Measurements from ENCODE around the gene P3H2. TPM values are rescaled to one million over a fixed set of nuclear protein-coding genes. Genes with fewer than 3 reads are reported as not detected.

The P3H2 gene
- total RNA-seq, 4 donors from 2014 or later, result 0.24 to 4.0 (median 0.90) TPM

DNA sequence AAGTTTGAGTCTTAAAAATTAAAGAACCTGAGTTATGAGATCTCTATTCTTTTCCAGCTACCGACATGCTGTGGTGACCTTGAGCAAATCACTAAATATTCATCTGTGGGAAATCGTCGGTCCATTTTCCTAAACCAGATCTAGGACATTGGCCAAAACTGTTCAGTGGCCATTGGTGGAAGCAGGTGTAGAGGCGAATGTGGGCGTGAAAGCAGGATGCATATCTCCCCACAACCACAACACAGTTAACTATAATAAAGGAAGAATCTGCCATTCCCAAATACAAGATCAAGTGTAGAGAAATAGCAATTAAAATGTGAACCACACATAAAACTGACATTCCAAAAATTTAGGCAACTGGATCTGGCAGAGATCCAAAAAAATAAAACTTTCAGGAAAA, 129.9 kb downstream of the P3H2 start:
- H3K4me1 ChIP-seq, result no peaks in the 10 kb centered on the region
- no peak for DNase-seq
- intact Hi-C loops (cut with DNase I; ENCODE audit: low total_unique reads) (no loop called here), in situ Hi-C loops (cut with MboI; ENCODE audit: low sequenced_read_pairs in 4 of 4) (no loop called here)
- no peaks in the 10 kb centered on the region for H3K36me3 ChIP-seq
- ATAC-seq, result no peak
- no peak for TF ChIP-seq POLR2A (IDR thresholded peaks at IDR 0.05)
- TF ChIP-seq, protein P1, sequence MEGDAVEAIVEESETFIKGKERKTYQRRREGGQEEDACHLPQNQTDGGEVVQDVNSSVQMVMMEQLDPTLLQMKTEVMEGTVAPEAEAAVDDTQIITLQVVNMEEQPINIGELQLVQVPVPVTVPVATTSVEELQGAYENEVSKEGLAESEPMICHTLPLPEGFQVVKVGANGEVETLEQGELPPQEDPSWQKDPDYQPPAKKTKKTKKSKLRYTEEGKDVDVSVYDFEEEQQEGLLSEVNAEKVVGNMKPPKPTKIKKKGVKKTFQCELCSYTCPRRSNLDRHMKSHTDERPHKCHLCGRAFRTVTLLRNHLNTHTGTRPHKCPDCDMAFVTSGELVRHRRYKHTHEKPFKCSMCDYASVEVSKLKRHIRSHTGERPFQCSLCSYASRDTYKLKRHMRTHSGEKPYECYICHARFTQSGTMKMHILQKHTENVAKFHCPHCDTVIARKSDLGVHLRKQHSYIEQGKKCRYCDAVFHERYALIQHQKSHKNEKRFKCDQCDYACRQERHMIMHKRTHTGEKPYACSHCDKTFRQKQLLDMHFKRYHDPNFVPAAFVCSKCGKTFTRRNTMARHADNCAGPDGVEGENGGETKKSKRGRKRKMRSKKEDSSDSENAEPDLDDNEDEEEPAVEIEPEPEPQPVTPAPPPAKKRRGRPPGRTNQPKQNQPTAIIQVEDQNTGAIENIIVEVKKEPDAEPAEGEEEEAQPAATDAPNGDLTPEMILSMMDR (IDR thresholded peaks at IDR 0.05 in 4 of 5, conservative IDR thresholded peaks at IDR 0.05 in 1 of 5), result no peak
- no peaks in the 10 kb centered on the region for H3K27me3 ChIP-seq
- H3K4me3 ChIP-seq, result no peak overlapping the region
- no peaks in the 10 kb centered on the region for H3K9me3 ChIP-seq
- H3K27ac ChIP-seq, result no peak overlapping the region

DNA sequence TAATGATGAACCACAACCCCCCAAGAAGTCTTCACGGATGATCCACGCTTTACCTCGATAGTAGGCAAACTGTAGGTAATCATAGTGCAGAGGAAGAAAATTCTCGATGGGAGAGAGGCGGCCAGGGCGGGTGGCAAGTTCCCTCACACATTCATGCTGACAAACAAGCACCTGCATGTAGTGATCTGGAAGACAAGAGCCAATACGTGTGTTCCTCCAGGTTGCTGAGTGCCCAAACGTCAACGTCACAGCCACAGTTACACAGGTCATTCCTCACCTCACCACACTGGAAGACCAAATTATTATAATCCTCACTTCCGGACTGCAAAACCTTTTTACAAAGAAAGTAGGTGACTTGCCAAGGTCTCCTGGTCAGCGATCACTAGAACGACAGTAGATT, 131.8 kb downstream of the P3H2 start:
- Histone ChIP-seq H3K4me3 (no peak overlapping the region), H3K4me1 (no peaks in the 10 kb centered on the region), H3K36me3 (no peaks in the 10 kb centered on the region), H3K27me3 (no peaks in the 10 kb centered on the region), H3K9me3 (no peaks in the 10 kb centered on the region), H3K27ac (no peak overlapping the region)
- in situ Hi-C loops (cut with MboI; ENCODE audit: low sequenced_read_pairs in 4 of 4) (no loop called here), intact Hi-C loops (cut with DNase I; ENCODE audit: low total_unique reads) (no loop called here)
- DNase-seq, result no peak
- TF ChIP-seq, protein P1 (IDR thresholded peaks at IDR 0.05 in 4 of 5, conservative IDR thresholded peaks at IDR 0.05 in 1 of 5), result no peak
- no peak for TF ChIP-seq POLR2A (IDR thresholded peaks at IDR 0.05)
- ATAC-seq, result no peak

DNA sequence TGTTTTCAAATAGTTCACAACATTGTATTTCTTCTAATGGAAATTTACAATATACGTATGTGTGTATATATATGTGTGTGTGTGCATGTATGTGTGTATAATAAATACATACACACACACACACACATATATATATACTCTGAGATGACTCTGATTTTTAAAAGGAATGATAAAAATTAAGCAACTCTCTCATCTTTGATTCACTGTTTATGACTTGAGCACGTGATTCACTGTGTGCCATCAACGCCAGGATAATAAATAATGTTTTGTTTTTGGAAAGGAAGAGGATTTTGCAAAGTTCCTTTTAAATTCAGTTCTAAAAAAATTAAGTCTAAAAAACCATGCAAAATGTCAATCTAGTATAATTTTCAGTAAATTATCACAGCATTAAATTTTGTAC, 132.4 kb downstream of the P3H2 start:
- no peak for TF ChIP-seq POLR2A (IDR thresholded peaks at IDR 0.05)
- TF ChIP-seq, protein P1 (IDR thresholded peaks at IDR 0.05 in 4 of 5, conservative IDR thresholded peaks at IDR 0.05 in 1 of 5), result no peak
- no peaks in the 10 kb centered on the region for H3K27me3 ChIP-seq
- DNase-seq (no peak), ATAC-seq (no peak)
- no peak overlapping the region for H3K27ac ChIP-seq
- in situ Hi-C loops (cut with MboI; ENCODE audit: low sequenced_read_pairs in 4 of 4), result no loop called here
- H3K9me3 ChIP-seq, result no peaks in the 10 kb centered on the region
- H3K36me3 ChIP-seq, result no peaks in the 10 kb centered on the region
- H3K4me3 ChIP-seq, result no peak overlapping the region
- H3K4me1 ChIP-seq, result no peaks in the 10 kb centered on the region
- intact Hi-C loops (cut with DNase I; ENCODE audit: low total_unique reads), result no loop called here

DNA sequence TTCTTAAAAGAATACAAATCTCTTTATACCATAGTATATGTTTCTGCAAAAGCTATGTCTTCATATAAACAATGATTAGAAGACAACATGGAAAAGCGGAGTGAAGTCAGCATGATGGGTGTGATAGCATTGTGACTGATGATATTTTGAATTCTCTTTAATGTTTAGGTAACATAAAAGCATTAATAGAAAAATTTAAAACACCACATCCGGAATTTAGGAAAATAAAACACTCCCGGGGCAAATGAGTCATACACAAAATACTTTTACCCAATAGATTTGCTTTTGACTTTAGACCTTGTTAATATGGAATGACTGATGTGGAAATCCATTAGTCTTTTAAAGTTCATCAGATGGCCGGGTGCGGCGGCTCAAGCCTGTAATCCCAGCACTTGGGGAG, 134.7 kb downstream of the P3H2 start:
- in situ Hi-C loops (cut with MboI; ENCODE audit: low sequenced_read_pairs in 4 of 4) (no loop called here), intact Hi-C loops (cut with DNase I; ENCODE audit: low total_unique reads) (no loop called here)
- H3K27ac ChIP-seq, result no peak overlapping the region
- no peaks in the 10 kb centered on the region for H3K36me3 ChIP-seq
- no peak overlapping the region for H3K4me3 ChIP-seq
- no peak for ATAC-seq
- H3K9me3 ChIP-seq, result no peaks in the 10 kb centered on the region
- no peak for DNase-seq
- no peak for TF ChIP-seq POLR2A (IDR thresholded peaks at IDR 0.05)
- TF ChIP-seq, protein P1 (IDR thresholded peaks at IDR 0.05 in 4 of 5, conservative IDR thresholded peaks at IDR 0.05 in 1 of 5), result no peak
- H3K4me1 ChIP-seq, result peaks cover 6 to 17% of the 10 kb centered on the region in 2 donors
- no peaks in the 10 kb centered on the region for H3K27me3 ChIP-seq

DNA sequence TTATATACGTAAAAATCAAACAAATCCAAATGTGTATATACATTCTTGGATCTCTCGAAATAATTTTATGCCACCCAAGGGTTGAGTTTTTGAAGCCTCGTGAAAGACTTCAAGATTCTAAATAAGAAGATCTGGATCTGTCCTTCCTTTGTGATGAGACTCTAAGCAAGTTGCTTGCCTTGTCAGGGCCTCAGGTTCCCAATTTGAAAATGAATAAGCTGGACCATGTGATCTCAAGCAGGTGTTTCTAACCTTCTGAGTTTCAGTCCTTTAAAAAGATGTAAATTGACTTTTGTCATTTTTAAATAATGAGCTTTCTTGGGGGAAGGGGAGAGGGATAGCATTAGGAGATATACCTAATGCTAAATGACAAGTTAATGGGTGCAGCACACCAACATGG, 137.1 kb downstream of the P3H2 start:
- in situ Hi-C loops (cut with MboI; ENCODE audit: low sequenced_read_pairs in 4 of 4), result no loop called here
- Histone ChIP-seq H3K36me3 (no peaks in the 10 kb centered on the region), H3K4me1 (peaks cover 6 to 17% of the 10 kb centered on the region in 2 donors), H3K9me3 (no peaks in the 10 kb centered on the region), H3K4me3 (no peak overlapping the region), H3K27me3 (no peaks in the 10 kb centered on the region), H3K27ac (no peak overlapping the region)
- ATAC-seq (no peak), DNase-seq (no peak)
- TF ChIP-seq POLR2A (IDR thresholded peaks at IDR 0.05), result no peak
- TF ChIP-seq, protein P1 (IDR thresholded peaks at IDR 0.05 in 4 of 5, conservative IDR thresholded peaks at IDR 0.05 in 1 of 5), result no peak
- intact Hi-C loops (cut with DNase I; ENCODE audit: low total_unique reads), result no loop called here

All from gastrocnemius medialis (tissue), 4 donors.